GM23248 (cell line): ENCODE measurements around the gene HMG20A.

Experiments used
- EZH2 ChIP-seq: fragments of 200-600 bp; sonication (generic); IDR thresholded peaks from 2 replicates; pipeline ENCODE4 v1.6.1; 2018; ENCODE audit warnings: antibody characterized with exemption, mild to moderate bottlenecking; ENCODE audit not compliant: insufficient read depth, poor library complexity, severe bottlenecking
- EZH2phosphoT487 ChIP-seq: fragments of 200-600 bp; sonication (generic); IDR thresholded peaks from 2 replicates; pipeline ENCODE4 v1.6.1; 2018; ENCODE audit warnings: antibody characterized with exemption, moderate library complexity, mild to moderate bottlenecking, low read depth; ENCODE audit not compliant: insufficient read depth

- TF ChIP-seq EZH2phosphoT487 (no peak), EZH2 (no peak)
Observed at GRCh38 chr15:77413699-77414349, 6.9 kb upstream of the HMG20A start.
